Stimulated activated naive B cell treated with anti-CD40 and anti-IgM and Interleukin-4, amounts not matched to agents 10 μg/mL and 1 μg/mL and 100 μg/mL, for 72 hours (primary cell): ENCODE results near the gene SEMA5B.

Experiments used
- ATAC-seq, 2 donors: fragments of 150-1000 bp; cut with Tn5 transposase; replicated peaks; 2 replicates each; pipeline ENCODE4 v1.10.0; 2021; ENCODE audit warnings: moderate library complexity in 1 of 2
- DNase-seq: peaks from one replicate; pipeline ENCODE4 v3.0.0; 2021
- H3K27ac Mint-ChIP-seq: one replicate; pipeline ENCODE4 v1.8.0; 2022; ENCODE audit warnings: mild to moderate bottlenecking, mixed read lengths
- H3K27me3 Mint-ChIP-seq, 2 donors: one replicate each; pipeline ENCODE4 v1.8.0; 2022; ENCODE audit warnings: mixed read lengths in 2 of 2
- H3K36me3 Mint-ChIP-seq, 2 donors: one replicate each; pipeline ENCODE4 v1.8.0; 2022; ENCODE audit warnings: mixed read lengths in 2 of 2, mild to moderate bottlenecking in 1 of 2
- H3K4me1 Mint-ChIP-seq, 2 donors: one replicate each; pipeline ENCODE4 v1.8.0; 2022; ENCODE audit warnings: mixed read lengths in 2 of 2, mild to moderate bottlenecking in 1 of 2
- H3K4me3 Mint-ChIP-seq, 2 donors: one replicate each; pipeline ENCODE4 v1.8.0; 2022; ENCODE audit warnings: mild to moderate bottlenecking in 2 of 2, mixed read lengths in 2 of 2, moderate library complexity in 1 of 2
- H3K9me3 Mint-ChIP-seq, 2 donors: one replicate each; pipeline ENCODE4 v1.8.0; 2022; ENCODE audit warnings: mixed read lengths in 2 of 2, mild to moderate bottlenecking in 1 of 2

Gene SEMA5B

GRCh38 chr3:122907471-122907870 is 120.1 kb downstream of the SEMA5B start:
- DNase-seq, result no peak
- no peak overlapping the region for H3K4me3 Mint-ChIP-seq
- peaks cover 11% of the 10 kb centered on the region in 2 donors for H3K9me3 Mint-ChIP-seq
- H3K36me3 Mint-ChIP-seq, result peaks cover 0 to 2% of the 10 kb centered on the region in 2 donors
- ATAC-seq, result no peak
- H3K27ac Mint-ChIP-seq, result no peak overlapping the region
- no peaks in the 10 kb centered on the region for H3K4me1 Mint-ChIP-seq
- peaks cover 28 to 36% of the 10 kb centered on the region in 2 donors for H3K27me3 Mint-ChIP-seq

- Mint-ChIP-seq H3K36me3 (peaks cover 0 to 2% of the 10 kb centered on the region in 2 donors), H3K27ac (no peak overlapping the region), H3K27me3 (peaks cover 10 to 15% of the 10 kb centered on the region in 2 donors), H3K4me1 (peaks cover 0 to 2% of the 10 kb centered on the region in 2 donors), H3K4me3 (no peak overlapping the region), H3K9me3 (peaks cover 11% of the 10 kb centered on the region in 2 donors)
- ATAC-seq, result no peak
- no peak for DNase-seq
These were observed 124.4 kb downstream of the SEMA5B start for GRCh38 chr3:122903171-122903570.

GRCh38 chr3:122902326-122902725 is 125.2 kb downstream of the SEMA5B start:
- peaks cover 10 to 15% of the 10 kb centered on the region in 2 donors for H3K27me3 Mint-ChIP-seq
- H3K27ac Mint-ChIP-seq, result no peak overlapping the region

GRCh38 chr3:122898298-122898697 is 129.3 kb downstream of the SEMA5B start:
- Mint-ChIP-seq H3K4me1 (peaks cover 6 to 7% of the 10 kb centered on the region in 2 donors), H3K4me3 (no peak overlapping the region), H3K27ac (no peak overlapping the region), H3K27me3 (peaks cover 11 to 13% of the 10 kb centered on the region in 2 donors), H3K9me3 (no peaks in the 10 kb centered on the region), H3K36me3 (peaks cover 2 to 3% of the 10 kb centered on the region in 2 donors)
- ATAC-seq (no peak), DNase-seq (no peak)

More at GRCh38 chr3:122902326-122902725, 125.2 kb downstream of the SEMA5B start:
- Mint-ChIP-seq H3K9me3 (peaks cover 11% of the 10 kb centered on the region in 2 donors), H3K36me3 (peaks cover 0 to 2% of the 10 kb centered on the region in 2 donors), H3K4me3 (no peak overlapping the region), H3K4me1 (peaks cover 0 to 2% of the 10 kb centered on the region in 2 donors)
- peak in 1 of 2 donors; percentile 69 for ATAC-seq
- no peak for DNase-seq

GRCh38 chr3:122893754-122894668 is 133.6 kb downstream of the SEMA5B start:
- Mint-ChIP-seq H3K4me3 (no peak overlapping the region), H3K27me3 (peaks cover 10 to 11% of the 10 kb centered on the region in 2 donors), H3K36me3 (peaks cover 2 to 3% of the 10 kb centered on the region in 2 donors), H3K27ac (no peak overlapping the region), H3K9me3 (no peaks in the 10 kb centered on the region), H3K4me1 (peaks cover 22 to 30% of the 10 kb centered on the region in 2 donors)
- ATAC-seq (no peak), DNase-seq (no peak)

GRCh38 chr3:122893282-122893681 is 134.3 kb downstream of the SEMA5B start:
- Mint-ChIP-seq H3K4me3 (no peak overlapping the region), H3K27me3 (peaks cover 4 to 5% of the 10 kb centered on the region in 2 donors), H3K27ac (no peak overlapping the region), H3K9me3 (no peaks in the 10 kb centered on the region), H3K4me1 (peaks cover 28 to 36% of the 10 kb centered on the region in 2 donors), H3K36me3 (peaks cover 2 to 3% of the 10 kb centered on the region in 2 donors)
- ATAC-seq (peak; percentile 58 to 67), DNase-seq (no peak)

- Mint-ChIP-seq H3K9me3 (no peaks in the 10 kb centered on the region), H3K27me3 (peaks cover 4 to 5% of the 10 kb centered on the region in 2 donors), H3K4me3 (no peak overlapping the region), H3K27ac (no peak overlapping the region), H3K4me1 (peaks cover 28 to 42% of the 10 kb centered on the region in 2 donors), H3K36me3 (peaks cover 2 to 3% of the 10 kb centered on the region in 2 donors)
- ATAC-seq (no peak), DNase-seq (no peak)
These were observed 135.2 kb downstream of the SEMA5B start for GRCh38 chr3:122892118-122892960.

- DNase-seq (no peak), ATAC-seq (no peak)
- Mint-ChIP-seq H3K9me3 (no peaks in the 10 kb centered on the region), H3K4me1 (peaks cover 40 to 53% of the 10 kb centered on the region in 2 donors), H3K4me3 (no peak overlapping the region), H3K27me3 (no peaks in the 10 kb centered on the region), H3K36me3 (no peaks in the 10 kb centered on the region), H3K27ac (no peak overlapping the region)
These were observed 136.8 kb downstream of the SEMA5B start for GRCh38 chr3:122890720-122891220.

- Mint-ChIP-seq H3K9me3 (no peaks in the 10 kb centered on the region), H3K36me3 (no peaks in the 10 kb centered on the region), H3K4me1 (peaks cover 42 to 58% of the 10 kb centered on the region in 2 donors), H3K27ac (no peak overlapping the region), H3K4me3 (no peak overlapping the region), H3K27me3 (no peaks in the 10 kb centered on the region)
- ATAC-seq (peak; percentile 87 to 88), DNase-seq (peak; percentile 26)
These were observed 137.4 kb downstream of the SEMA5B start for GRCh38 chr3:122890077-122890719.

- no peak overlapping the region for H3K4me3 Mint-ChIP-seq
- peak overlapping the region; percentile 65 for H3K27ac Mint-ChIP-seq
- no peaks in the 10 kb centered on the region for H3K36me3 Mint-ChIP-seq
- no peaks in the 10 kb centered on the region for H3K27me3 Mint-ChIP-seq
- ATAC-seq (peak; percentile 77 to 78), DNase-seq (peak; percentile 11)
- H3K4me1 Mint-ChIP-seq, result peaks cover 36 to 50% of the 10 kb centered on the region in 2 donors
- no peaks in the 10 kb centered on the region for H3K9me3 Mint-ChIP-seq
These were observed 140.6 kb downstream of the SEMA5B start for GRCh38 chr3:122886946-122887345.

- Mint-ChIP-seq H3K36me3 (peaks cover 0 to under 1% of the 10 kb centered on the region in 2 donors), H3K9me3 (no peaks in the 10 kb centered on the region), H3K27me3 (no peaks in the 10 kb centered on the region), H3K27ac (no peak overlapping the region), H3K4me1 (peaks cover 36 to 48% of the 10 kb centered on the region in 2 donors), H3K4me3 (no peak overlapping the region)
- ATAC-seq (no peak), DNase-seq (no peak)
These were observed 141.3 kb downstream of the SEMA5B start for GRCh38 chr3:122886251-122886650.

GRCh38 chr3:122882361-122882947 is 145.1 kb downstream of the SEMA5B start:
- Mint-ChIP-seq H3K4me3 (no peak overlapping the region), H3K4me1 (peaks cover 14 to 17% of the 10 kb centered on the region in 2 donors), H3K27me3 (no peaks in the 10 kb centered on the region), H3K9me3 (no peaks in the 10 kb centered on the region), H3K36me3 (peaks cover 0 to 5% of the 10 kb centered on the region in 2 donors), H3K27ac (no peak overlapping the region)
- ATAC-seq, result no peak
- no peak for DNase-seq

GRCh38 chr3:122880624-122881023 is 146.9 kb downstream of the SEMA5B start:
- H3K9me3 Mint-ChIP-seq, result no peaks in the 10 kb centered on the region
- DNase-seq (no peak), ATAC-seq (no peak)
- no peak overlapping the region for H3K4me3 Mint-ChIP-seq
- H3K4me1 Mint-ChIP-seq, result peaks cover 8 to 14% of the 10 kb centered on the region in 2 donors
- no peak overlapping the region for H3K27ac Mint-ChIP-seq
- H3K27me3 Mint-ChIP-seq, result no peaks in the 10 kb centered on the region
- peaks cover 0 to 5% of the 10 kb centered on the region in 2 donors for H3K36me3 Mint-ChIP-seq
